ENCODE results near the gene MYEOV.

GRCh38 chr11:69297787-69298266, 3.9 kb downstream of the MYEOV start:
- TF ChIP-seq POLR2A (IDR thresholded peaks at IDR 0.05) (no peak), CTCF (IDR thresholded peaks at IDR 0.05) (no peak)
